GM21381 (cell line): Measurements from ENCODE around the gene CAPRIN2.

Source experiments
- ATAC-seq: cut with Tn5 transposase; IDR thresholded peaks from one replicate; pipeline ENCODE4 v1.9.1; 2021; ENCODE audit warnings: mild to moderate bottlenecking, moderate library complexity; ENCODE audit not compliant: unreplicated experiment

CAPRIN2 gene

GRCh38 chr12:30754750-30755394 is at the start of gene CAPRIN2:
Gene CAPRIN2 (minus strand): TSS chr12:30754951. CDS start chr12:30753520, 1,431 bp downstream.
- ATAC-seq, result peak; percentile 93

- no peak for ATAC-seq
Observed at GRCh38 chr12:30797689-30798088, 42.9 kb upstream of the CAPRIN2 start.

GRCh38 chr12:30796891-30797371 is 42.2 kb upstream of the CAPRIN2 start:
- ATAC-seq, result no peak

GRCh38 chr12:30796313-30796780 is 41.6 kb upstream of the CAPRIN2 start:
- ATAC-seq, result no peak

- peak; percentile 89 for ATAC-seq
Observed at GRCh38 chr12:30795410-30796312, 40.9 kb upstream of the CAPRIN2 start.

GRCh38 chr12:30794591-30795409 is 40.0 kb upstream of the CAPRIN2 start:
- no peak for ATAC-seq

- ATAC-seq, result no peak
Observed at GRCh38 chr12:30794020-30794419, 39.3 kb upstream of the CAPRIN2 start.

GRCh38 chr12:30792648-30793499 is 38.1 kb upstream of the CAPRIN2 start:
- ATAC-seq, result no peak

- no peak for ATAC-seq
Observed at GRCh38 chr12:30792085-30792484, 37.3 kb upstream of the CAPRIN2 start.

- no peak for ATAC-seq
Observed at GRCh38 chr12:30788754-30789153, 34.0 kb upstream of the CAPRIN2 start.

GRCh38 chr12:30785630-30786029 is 30.9 kb upstream of the CAPRIN2 start:
- ATAC-seq, result no peak

- no peak for ATAC-seq
Observed at GRCh38 chr12:30784508-30784907, 29.8 kb upstream of the CAPRIN2 start.

GRCh38 chr12:30783946-30784345 is 29.2 kb upstream of the CAPRIN2 start:
- no peak for ATAC-seq

- no peak for ATAC-seq
Observed at GRCh38 chr12:30782316-30783173, 27.8 kb upstream of the CAPRIN2 start.

- ATAC-seq, result no peak
Observed at GRCh38 chr12:30779578-30779977, 24.8 kb upstream of the CAPRIN2 start.

GRCh38 chr12:30779178-30779577 is 24.4 kb upstream of the CAPRIN2 start:
- no peak for ATAC-seq

GRCh38 chr12:30774599-30774998 is 19.8 kb upstream of the CAPRIN2 start:
- no peak for ATAC-seq

- no peak for ATAC-seq
Observed at GRCh38 chr12:30769802-30770201, 15.1 kb upstream of the CAPRIN2 start.

GRCh38 chr12:30764251-30764650 is 9.5 kb upstream of the CAPRIN2 start:
- ATAC-seq, result no peak
